Measurements from ENCODE around the gene SEMA6A. TPM values are rescaled to one million over a fixed set of nuclear protein-coding genes. Genes with fewer than 3 reads are reported as not detected.

The SEMA6A gene
- total and polyA plus RNA-seq, 4 donors = 3.7 to 11.4 (median 5.6) TPM

GRCh38 chr5:116502138-116502537, 72.5 kb downstream of the SEMA6A start:
- Histone ChIP-seq H3K9ac (ENCODE audit: low read depth in 1 of 2, low read length in 2 of 2) (no peak overlapping the region), H3K4me3 (ENCODE audit: low read depth in 1 of 3, low read length in 3 of 3) (no peak overlapping the region), H3K4me1 (ENCODE audit: control insufficient read depth in 4 of 4, insufficient read depth in 4 of 4, low read length in 3 of 4) (no peaks in the 10 kb centered on the region), H3K27me3 (ENCODE audit: control insufficient read depth in 4 of 4, insufficient read depth in 4 of 4, low read length in 3 of 4) (no peaks in the 10 kb centered on the region), H3K36me3 (ENCODE audit: control insufficient read depth in 4 of 4, insufficient read depth in 3 of 4, low read depth in 1 of 4, low read length in 3 of 4) (peaks cover 0 to 3% (median 0%) of the 10 kb centered on the region in 4 donors), H3K9me3 (ENCODE audit: control insufficient read depth in 4 of 4, low read length in 3 of 4) (no peaks in the 10 kb centered on the region), H3K27ac (ENCODE audit: low read depth in 1 of 2, low read length in 2 of 2) (no peak overlapping the region)
- whole genome bisulfite sequencing = 84% methylated on average over 4 of the region's 4 CpGs
- DNase-seq (ENCODE audit: low spot score) = no peak
- TF ChIP-seq MAX (IDR thresholded peaks at IDR 0.05) (no peak), CTCF (IDR thresholded peaks at IDR 0.05; ENCODE audit: low read depth, low read length, missing input control) (no peak), ATF3 (IDR thresholded peaks at IDR 0.05) (no peak), YY1 (IDR thresholded peaks at IDR 0.05) (no peak), TAF1 (conservative IDR thresholded peaks at IDR 0.05) (no peak), RAD21 (IDR thresholded peaks at IDR 0.05) (no peak), FOXA2 (IDR thresholded peaks at IDR 0.05) (no peak), RXRA (IDR thresholded peaks at IDR 0.05) (no peak), FOXA1 (IDR thresholded peaks at IDR 0.05) (no peak)
- TF ChIP-seq, protein P1, sequence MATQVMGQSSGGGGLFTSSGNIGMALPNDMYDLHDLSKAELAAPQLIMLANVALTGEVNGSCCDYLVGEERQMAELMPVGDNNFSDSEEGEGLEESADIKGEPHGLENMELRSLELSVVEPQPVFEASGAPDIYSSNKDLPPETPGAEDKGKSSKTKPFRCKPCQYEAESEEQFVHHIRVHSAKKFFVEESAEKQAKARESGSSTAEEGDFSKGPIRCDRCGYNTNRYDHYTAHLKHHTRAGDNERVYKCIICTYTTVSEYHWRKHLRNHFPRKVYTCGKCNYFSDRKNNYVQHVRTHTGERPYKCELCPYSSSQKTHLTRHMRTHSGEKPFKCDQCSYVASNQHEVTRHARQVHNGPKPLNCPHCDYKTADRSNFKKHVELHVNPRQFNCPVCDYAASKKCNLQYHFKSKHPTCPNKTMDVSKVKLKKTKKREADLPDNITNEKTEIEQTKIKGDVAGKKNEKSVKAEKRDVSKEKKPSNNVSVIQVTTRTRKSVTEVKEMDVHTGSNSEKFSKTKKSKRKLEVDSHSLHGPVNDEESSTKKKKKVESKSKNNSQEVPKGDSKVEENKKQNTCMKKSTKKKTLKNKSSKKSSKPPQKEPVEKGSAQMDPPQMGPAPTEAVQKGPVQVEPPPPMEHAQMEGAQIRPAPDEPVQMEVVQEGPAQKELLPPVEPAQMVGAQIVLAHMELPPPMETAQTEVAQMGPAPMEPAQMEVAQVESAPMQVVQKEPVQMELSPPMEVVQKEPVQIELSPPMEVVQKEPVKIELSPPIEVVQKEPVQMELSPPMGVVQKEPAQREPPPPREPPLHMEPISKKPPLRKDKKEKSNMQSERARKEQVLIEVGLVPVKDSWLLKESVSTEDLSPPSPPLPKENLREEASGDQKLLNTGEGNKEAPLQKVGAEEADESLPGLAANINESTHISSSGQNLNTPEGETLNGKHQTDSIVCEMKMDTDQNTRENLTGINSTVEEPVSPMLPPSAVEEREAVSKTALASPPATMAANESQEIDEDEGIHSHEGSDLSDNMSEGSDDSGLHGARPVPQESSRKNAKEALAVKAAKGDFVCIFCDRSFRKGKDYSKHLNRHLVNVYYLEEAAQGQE (IDR thresholded peaks at IDR 0.05) = no peak

DNA sequence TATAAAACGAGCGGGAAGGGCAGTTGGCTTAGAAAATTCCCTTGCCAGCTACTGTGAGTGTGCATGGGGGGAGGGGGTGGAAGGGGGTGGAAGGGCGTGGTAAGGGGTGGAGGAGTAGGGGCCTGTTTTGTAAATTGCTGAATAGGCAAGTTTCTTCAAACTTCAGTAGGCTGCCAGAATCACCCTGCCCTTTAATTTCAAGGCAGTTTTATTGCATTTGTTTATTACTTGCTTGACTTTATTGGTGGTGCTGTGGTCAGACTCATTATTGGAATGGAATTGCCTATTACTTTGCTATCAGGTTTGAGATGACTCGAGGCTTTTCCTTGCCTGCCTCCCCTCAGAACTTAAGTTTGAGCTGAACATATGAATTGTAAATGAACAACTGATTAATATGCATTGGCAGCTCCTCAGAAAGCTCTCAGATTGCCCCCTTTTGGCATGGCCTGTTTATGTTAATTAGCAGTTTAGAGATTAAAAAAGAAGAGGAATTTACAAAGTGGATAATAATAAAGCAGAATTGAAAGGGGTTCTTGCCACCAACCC, 76.0 kb downstream of the SEMA6A start:
- peaks cover 0 to 3% (median 0%) of the 10 kb centered on the region in 4 donors for H3K36me3 ChIP-seq (ENCODE audit: control insufficient read depth in 4 of 4, insufficient read depth in 3 of 4, low read depth in 1 of 4, low read length in 3 of 4)
- no peak overlapping the region for H3K9ac ChIP-seq (ENCODE audit: low read depth in 1 of 2, low read length in 2 of 2)
- no peak overlapping the region for H3K27ac ChIP-seq (ENCODE audit: low read depth in 1 of 2, low read length in 2 of 2)
- no peaks in the 10 kb centered on the region for H3K27me3 ChIP-seq (ENCODE audit: control insufficient read depth in 4 of 4, insufficient read depth in 4 of 4, low read length in 3 of 4)
- no peaks in the 10 kb centered on the region for H3K4me1 ChIP-seq (ENCODE audit: control insufficient read depth in 4 of 4, insufficient read depth in 4 of 4, low read length in 3 of 4)
- TF ChIP-seq HNF4G (IDR thresholded peaks at IDR 0.05) = no peak
- TF ChIP-seq, protein P1 (IDR thresholded peaks at IDR 0.05) = no peak
- no peak for TF ChIP-seq RAD21 (IDR thresholded peaks at IDR 0.05)
- TF ChIP-seq, protein P2, sequence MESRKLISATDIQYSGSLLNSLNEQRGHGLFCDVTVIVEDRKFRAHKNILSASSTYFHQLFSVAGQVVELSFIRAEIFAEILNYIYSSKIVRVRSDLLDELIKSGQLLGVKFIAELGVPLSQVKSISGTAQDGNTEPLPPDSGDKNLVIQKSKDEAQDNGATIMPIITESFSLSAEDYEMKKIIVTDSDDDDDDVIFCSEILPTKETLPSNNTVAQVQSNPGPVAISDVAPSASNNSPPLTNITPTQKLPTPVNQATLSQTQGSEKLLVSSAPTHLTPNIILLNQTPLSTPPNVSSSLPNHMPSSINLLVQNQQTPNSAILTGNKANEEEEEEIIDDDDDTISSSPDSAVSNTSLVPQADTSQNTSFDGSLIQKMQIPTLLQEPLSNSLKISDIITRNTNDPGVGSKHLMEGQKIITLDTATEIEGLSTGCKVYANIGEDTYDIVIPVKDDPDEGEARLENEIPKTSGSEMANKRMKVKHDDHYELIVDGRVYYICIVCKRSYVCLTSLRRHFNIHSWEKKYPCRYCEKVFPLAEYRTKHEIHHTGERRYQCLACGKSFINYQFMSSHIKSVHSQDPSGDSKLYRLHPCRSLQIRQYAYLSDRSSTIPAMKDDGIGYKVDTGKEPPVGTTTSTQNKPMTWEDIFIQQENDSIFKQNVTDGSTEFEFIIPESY (IDR thresholded peaks at IDR 0.05) = no peak
- TF ChIP-seq JUND (IDR thresholded peaks at IDR 0.05) = no peak
- TF ChIP-seq YY1 (IDR thresholded peaks at IDR 0.05) = no peak
- no peak for TF ChIP-seq RXRA (IDR thresholded peaks at IDR 0.05)
- TF ChIP-seq HNF4A (conservative IDR thresholded peaks at IDR 0.05) = no peak
- no peak for TF ChIP-seq MAX (IDR thresholded peaks at IDR 0.05)
- TF ChIP-seq FOXA1 (IDR thresholded peaks at IDR 0.05) = no peak
- no peak for TF ChIP-seq ATF3 (IDR thresholded peaks at IDR 0.05)
- TF ChIP-seq EGR1 (IDR thresholded peaks at IDR 0.05; ENCODE audit: low read depth in 2 of 2) = no peak
- no peak for TF ChIP-seq SP1 (IDR thresholded peaks at IDR 0.05)
- no peak for TF ChIP-seq GABPA (IDR thresholded peaks at IDR 0.05 in 1 of 2, conservative IDR thresholded peaks at IDR 0.05 in 1 of 2)
- TF ChIP-seq NR2F2 (IDR thresholded peaks at IDR 0.05) = no peak
- TF ChIP-seq TAF1 (conservative IDR thresholded peaks at IDR 0.05) = no peak
- no peaks in the 10 kb centered on the region for H3K9me3 ChIP-seq (ENCODE audit: control insufficient read depth in 4 of 4, low read length in 3 of 4)
- H3K4me3 ChIP-seq (ENCODE audit: low read depth in 1 of 3, low read length in 3 of 3) = no peak overlapping the region
- no peak for DNase-seq (ENCODE audit: low spot score)
- WGBS = 76% methylated on average over 4 of the region's 4 CpGs

All from liver (tissue), 9 donors.